Activated naive CD8-positive, alpha-beta T cell treated with anti-CD3 and anti-CD28 coated beads, Interleukin-2, amount 10 ng/mL, durations not matched to agents 7 days and 5 days (primary cell): ENCODE results near the gene CASP10. TPM values are rescaled to one million over a fixed set of nuclear protein-coding genes. Genes with fewer than 3 reads are reported as not detected.
A peak's percentile ranks its signal among the peaks of the same experiment; 100 is the strongest.

Experiments
- ATAC-seq: fragments of 150-1000 bp; cut with Tn5 transposase; one replicate; pipeline ENCODE4 v1.10.0; 2021; ENCODE audit warnings: low read depth, moderate library complexity
- POLR2A ChIA-PET: fragments of 350-600 bp; sonication (Branson Sonifier 250); formaldehyde crosslinking; loops from one replicate; lab custom pipeline; 2021; ENCODE audit warnings: antibody characterized with exemption; lab: Charles Lee
- DNase-seq: peaks from one replicate; pipeline ENCODE4 v3.0.0; 2021
- H3K27ac Mint-ChIP-seq: one replicate; pipeline ENCODE4 v1.8.0; 2022; ENCODE audit warnings: mild to moderate bottlenecking, mixed read lengths
- H3K27me3 Mint-ChIP-seq: one replicate; pipeline ENCODE4 v1.8.0; 2022; ENCODE audit warnings: mild to moderate bottlenecking, moderate library complexity, mixed read lengths
- H3K36me3 Mint-ChIP-seq: one replicate; pipeline ENCODE4 v1.8.0; 2021; ENCODE audit warnings: mild to moderate bottlenecking, mixed read lengths
- H3K4me1 Mint-ChIP-seq: one replicate; pipeline ENCODE4 v1.8.0; 2021; ENCODE audit warnings: mixed read lengths
- H3K4me3 Mint-ChIP-seq: one replicate; pipeline ENCODE4 v1.8.0; 2022; ENCODE audit warnings: mild to moderate bottlenecking, moderate library complexity, mixed read lengths
- H3K9me3 Mint-ChIP-seq: one replicate; pipeline ENCODE4 v1.8.0; 2021; ENCODE audit warnings: mixed read lengths
- total RNA-seq, 2 experiments: library from RNA; stranded (reverse); gene quantifications; one replicate each; pipeline ENCODE4 v1.2.3, GENCODE V29; 2021

The CASP10 gene
- total RNA-seq, 2 experiments from 2014 or later: 45.2 to 46.1 TPM

GRCh38 chr2:201263779-201264178 lies 80.8 kb downstream of the CASP10 start:
- H3K9me3 Mint-ChIP-seq: no peaks in the 10 kb centered on the region
- peaks cover 55% of the 10 kb centered on the region for H3K4me1 Mint-ChIP-seq
- ATAC-seq (no peak), DNase-seq (no peak)
- peak overlapping the region; percentile 40 for H3K27ac Mint-ChIP-seq
- H3K27me3 Mint-ChIP-seq: no peaks in the 10 kb centered on the region
- POLR2A ChIA-PET: interaction anchor here (0.5 to 11.3 kb wide), 6 partner anchors 11 to 1460 kb away, joined by 3 to 147 read pairs (median 18); partner anchors contain the start of genes CLK1, STRADB and TRAK2
- peaks cover 49% of the 10 kb centered on the region for H3K36me3 Mint-ChIP-seq
- H3K4me3 Mint-ChIP-seq: peak overlapping the region; percentile 50

GRCh38 chr2:201264472-201265173 lies 81.7 kb downstream of the CASP10 start:
- ATAC-seq: no peak
- Mint-ChIP-seq H3K9me3 (no peaks in the 10 kb centered on the region), H3K27ac (peak overlapping the region; percentile 24), H3K4me1 (peaks cover 51% of the 10 kb centered on the region), H3K4me3 (peak overlapping the region; percentile 50), H3K27me3 (no peaks in the 10 kb centered on the region), H3K36me3 (peaks cover 56% of the 10 kb centered on the region)
- POLR2A ChIA-PET: interaction anchor here (0.7 to 11.3 kb wide), 5 partner anchors 12 to 187 kb away, joined by 4 to 147 read pairs (median 31); partner anchors contain the start of genes STRADB and TRAK2
- DNase-seq: no peak

- no peak overlapping the region for H3K27ac Mint-ChIP-seq
- H3K36me3 Mint-ChIP-seq: peaks cover 49% of the 10 kb centered on the region
- ATAC-seq (no peak), DNase-seq (no peak)
- no peaks in the 10 kb centered on the region for H3K27me3 Mint-ChIP-seq
- H3K4me1 Mint-ChIP-seq: peaks cover 46% of the 10 kb centered on the region
- POLR2A ChIA-PET: interaction anchor here (0.6 kb wide), 1 partner anchor 371 kb away, joined by 3 read pairs; no protein-coding TSS in a partner anchor
- H3K4me3 Mint-ChIP-seq: no peak overlapping the region
- H3K9me3 Mint-ChIP-seq: no peaks in the 10 kb centered on the region
These were observed 83.7 kb downstream of the CASP10 start for GRCh38 chr2:201266629-201267028.

- Mint-ChIP-seq H3K4me1 (peaks cover 46% of the 10 kb centered on the region), H3K27me3 (no peaks in the 10 kb centered on the region), H3K4me3 (no peak overlapping the region), H3K27ac (no peak overlapping the region), H3K9me3 (no peaks in the 10 kb centered on the region), H3K36me3 (peaks cover 51% of the 10 kb centered on the region)
- POLR2A ChIA-PET: interaction anchor here (0.6 kb wide), 1 partner anchor 370 kb away, joined by 3 read pairs; no protein-coding TSS in a partner anchor
- ATAC-seq (no peak), DNase-seq (no peak)
These were observed 84.5 kb downstream of the CASP10 start for GRCh38 chr2:201267278-201268030.

GRCh38 chr2:201269764-201270163 lies 86.8 kb downstream of the CASP10 start:
- no peak for ATAC-seq
- no peak for DNase-seq
- H3K27ac Mint-ChIP-seq: no peak overlapping the region
- no peaks in the 10 kb centered on the region for H3K27me3 Mint-ChIP-seq
- H3K4me1 Mint-ChIP-seq: peaks cover 32% of the 10 kb centered on the region
- no peak overlapping the region for H3K4me3 Mint-ChIP-seq
- H3K36me3 Mint-ChIP-seq: peaks cover 52% of the 10 kb centered on the region
- POLR2A ChIA-PET: interaction anchor here (0.6 to 1.4 kb wide), 2 partner anchors 10 to 23 kb away, joined by 3 to 10 read pairs; partner anchors contain the start of gene CASP8
- no peaks in the 10 kb centered on the region for H3K9me3 Mint-ChIP-seq

- Mint-ChIP-seq H3K9me3 (no peaks in the 10 kb centered on the region), H3K27ac (no peak overlapping the region), H3K4me1 (peaks cover 27% of the 10 kb centered on the region)
These were observed 87.5 kb downstream of the CASP10 start for GRCh38 chr2:201270293-201271001.

GRCh38 chr2:201271917-201272316 lies 89.0 kb downstream of the CASP10 start:
- Mint-ChIP-seq H3K4me3 (no peak overlapping the region), H3K27me3 (no peaks in the 10 kb centered on the region), H3K9me3 (no peaks in the 10 kb centered on the region), H3K36me3 (peaks cover 53% of the 10 kb centered on the region), H3K27ac (peak overlapping the region; percentile 19), H3K4me1 (peaks cover 17% of the 10 kb centered on the region)
- POLR2A ChIA-PET: no interaction called here
- ATAC-seq (no peak), DNase-seq (no peak)

More at GRCh38 chr2:201270293-201271001, 87.5 kb downstream of the CASP10 start:
- DNase-seq (no peak), ATAC-seq (no peak)
- Mint-ChIP-seq H3K36me3 (peaks cover 54% of the 10 kb centered on the region), H3K4me3 (no peak overlapping the region), H3K27me3 (no peaks in the 10 kb centered on the region)
- POLR2A ChIA-PET: interaction anchor here (0.6 to 1.4 kb wide), 2 partner anchors 10 to 23 kb away, joined by 3 to 10 read pairs; partner anchors contain the start of gene CASP8

- POLR2A ChIA-PET: interaction anchor here (0.8 to 1.5 kb wide), 3 partner anchors 13 to 40 kb away, joined by 3 to 7 read pairs (median 3); partner anchors contain the start of gene CASP8
- Mint-ChIP-seq H3K4me3 (no peak overlapping the region), H3K27ac (peak overlapping the region; percentile 49), H3K36me3 (peaks cover 48% of the 10 kb centered on the region), H3K4me1 (peaks cover 17% of the 10 kb centered on the region), H3K27me3 (no peaks in the 10 kb centered on the region), H3K9me3 (no peaks in the 10 kb centered on the region)
- DNase-seq (no peak), ATAC-seq (no peak)
These were observed 90.5 kb downstream of the CASP10 start for GRCh38 chr2:201273330-201273983.

GRCh38 chr2:201275069-201275468 lies 92.1 kb downstream of the CASP10 start:
- no peak overlapping the region for H3K4me3 Mint-ChIP-seq
- H3K36me3 Mint-ChIP-seq: peaks cover 50% of the 10 kb centered on the region
- ATAC-seq (no peak), DNase-seq (no peak)
- POLR2A ChIA-PET: interaction anchor here (0.6 kb wide), 1 partner anchor 290 kb away, joined by 3 read pairs; no protein-coding TSS in a partner anchor
- peaks cover 1% of the 10 kb centered on the region for H3K9me3 Mint-ChIP-seq
- no peaks in the 10 kb centered on the region for H3K27me3 Mint-ChIP-seq
- peaks cover 28% of the 10 kb centered on the region for H3K4me1 Mint-ChIP-seq
- no peak overlapping the region for H3K27ac Mint-ChIP-seq

GRCh38 chr2:201275990-201276389 lies 93.0 kb downstream of the CASP10 start:
- peaks cover 59% of the 10 kb centered on the region for H3K36me3 Mint-ChIP-seq
- no peaks in the 10 kb centered on the region for H3K27me3 Mint-ChIP-seq
- no peak for DNase-seq
- no peak for ATAC-seq
- peaks cover 29% of the 10 kb centered on the region for H3K4me1 Mint-ChIP-seq
- POLR2A ChIA-PET: no interaction called here
- H3K27ac Mint-ChIP-seq: no peak overlapping the region
- peaks cover 5% of the 10 kb centered on the region for H3K9me3 Mint-ChIP-seq
- no peak overlapping the region for H3K4me3 Mint-ChIP-seq

- H3K36me3 Mint-ChIP-seq: peaks cover 62% of the 10 kb centered on the region
- no peak overlapping the region for H3K4me3 Mint-ChIP-seq
- H3K27me3 Mint-ChIP-seq: no peaks in the 10 kb centered on the region
- H3K9me3 Mint-ChIP-seq: peaks cover 5% of the 10 kb centered on the region
- ATAC-seq (no peak), DNase-seq (no peak)
- POLR2A ChIA-PET: no interaction called here
- H3K27ac Mint-ChIP-seq: no peak overlapping the region
- H3K4me1 Mint-ChIP-seq: peaks cover 30% of the 10 kb centered on the region
These were observed 93.6 kb downstream of the CASP10 start for GRCh38 chr2:201276511-201276910.
